Epithelial cell of esophagus (primary cell): ENCODE measurements around the gene UBE2C.

Experiments
- DNase-seq: peaks from one replicate; pipeline ENCODE4 v3.0.0; 2010; ENCODE audit warnings: low read depth
- H3K4me3 ChIP-seq: 2 replicates; pipeline ENCODE4 v1.5.1; 2011; ENCODE audit warnings: mild to moderate bottlenecking, low read length, control low read depth
- TF ChIP-seq, protein P1 (sequence below): IDR thresholded peaks from 2 replicates; pipeline ENCODE4 v1.5.1; 2011; ENCODE audit warnings: low read depth, mild to moderate bottlenecking, low read length, control low read depth, inconsistent platforms; ENCODE audit not compliant: insufficient read depth; ENCODE audit errors: missing control alignments

Gene UBE2C

GRCh38 chr20:45816951-45817350 is 4.5 kb downstream of the UBE2C start:
- DNase-seq: no peak
- H3K4me3 ChIP-seq: no peak overlapping the region
- TF ChIP-seq, protein P1, sequence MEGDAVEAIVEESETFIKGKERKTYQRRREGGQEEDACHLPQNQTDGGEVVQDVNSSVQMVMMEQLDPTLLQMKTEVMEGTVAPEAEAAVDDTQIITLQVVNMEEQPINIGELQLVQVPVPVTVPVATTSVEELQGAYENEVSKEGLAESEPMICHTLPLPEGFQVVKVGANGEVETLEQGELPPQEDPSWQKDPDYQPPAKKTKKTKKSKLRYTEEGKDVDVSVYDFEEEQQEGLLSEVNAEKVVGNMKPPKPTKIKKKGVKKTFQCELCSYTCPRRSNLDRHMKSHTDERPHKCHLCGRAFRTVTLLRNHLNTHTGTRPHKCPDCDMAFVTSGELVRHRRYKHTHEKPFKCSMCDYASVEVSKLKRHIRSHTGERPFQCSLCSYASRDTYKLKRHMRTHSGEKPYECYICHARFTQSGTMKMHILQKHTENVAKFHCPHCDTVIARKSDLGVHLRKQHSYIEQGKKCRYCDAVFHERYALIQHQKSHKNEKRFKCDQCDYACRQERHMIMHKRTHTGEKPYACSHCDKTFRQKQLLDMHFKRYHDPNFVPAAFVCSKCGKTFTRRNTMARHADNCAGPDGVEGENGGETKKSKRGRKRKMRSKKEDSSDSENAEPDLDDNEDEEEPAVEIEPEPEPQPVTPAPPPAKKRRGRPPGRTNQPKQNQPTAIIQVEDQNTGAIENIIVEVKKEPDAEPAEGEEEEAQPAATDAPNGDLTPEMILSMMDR: no peak

DNA sequence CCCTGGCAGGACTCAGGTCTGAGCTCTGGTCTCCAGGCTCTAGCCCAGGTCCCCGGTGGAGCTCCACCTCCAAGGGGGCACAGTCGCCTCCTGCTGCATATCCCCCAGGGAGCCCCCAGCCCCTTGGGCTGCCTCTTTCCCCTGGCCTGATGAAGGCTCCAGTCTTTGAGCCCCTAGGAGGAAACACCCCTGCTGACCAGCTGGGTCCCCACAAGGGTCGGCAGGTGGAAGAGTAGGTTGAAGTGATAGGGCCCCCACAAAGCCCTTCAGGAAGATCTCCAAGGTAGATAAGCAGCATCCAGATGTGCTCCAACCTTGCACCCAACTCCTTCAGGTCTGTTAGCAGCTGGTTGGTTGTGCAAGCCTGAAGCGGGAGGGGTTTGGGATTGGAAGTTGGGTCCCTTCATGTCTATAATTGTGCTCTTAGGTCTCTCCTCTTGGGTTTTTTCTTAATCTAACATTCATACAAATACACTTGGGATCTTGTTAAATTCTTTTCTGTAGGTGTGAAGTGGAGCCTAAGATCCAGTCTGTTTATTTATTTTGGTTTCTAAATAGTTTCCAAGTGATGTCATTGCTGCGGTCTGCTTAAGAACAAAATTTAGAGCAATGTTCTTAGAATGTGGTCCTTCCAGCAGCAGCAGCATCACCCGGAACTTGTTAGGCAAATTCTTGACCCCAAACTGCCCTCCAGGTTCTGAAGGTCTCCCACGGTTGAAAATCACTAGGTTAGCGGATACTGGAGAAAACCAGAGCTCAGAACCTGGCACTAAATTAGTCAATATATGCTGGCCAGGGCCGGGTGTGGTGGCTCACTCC is 5.1 kb downstream of the UBE2C start:
- TF ChIP-seq, protein P1: no peak

DNA sequence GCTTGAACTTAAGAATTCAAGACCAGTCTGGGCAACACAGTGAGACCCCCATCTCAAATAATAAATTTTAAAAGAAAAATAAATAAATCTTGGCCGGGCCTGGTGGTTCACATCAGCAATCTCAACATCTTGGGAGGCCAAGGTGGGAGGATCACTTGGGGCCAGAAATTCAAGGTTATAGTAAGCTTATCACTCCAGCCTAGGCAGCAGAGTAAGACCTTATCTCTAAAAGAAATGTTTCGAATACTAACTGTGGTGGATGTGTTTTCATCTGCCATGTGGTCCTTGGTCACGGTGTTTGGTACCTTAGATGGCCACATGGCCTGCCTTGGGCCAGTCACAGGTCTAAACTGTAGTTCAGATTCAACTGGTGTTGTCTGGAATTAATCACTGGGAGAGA is 5.8 kb downstream of the UBE2C start:
- no peak overlapping the region for H3K4me3 ChIP-seq
- no peak for DNase-seq
- TF ChIP-seq, protein P1: no peak

More for the DNA sequence above, 5.1 kb downstream of the UBE2C start:
- no peak overlapping the region for H3K4me3 ChIP-seq
- peak; percentile 69 for DNase-seq

GRCh38 chr20:45819466-45819865 is 7.0 kb downstream of the UBE2C start:
- TF ChIP-seq, protein P1: no peak
- no peak for DNase-seq
- no peak overlapping the region for H3K4me3 ChIP-seq

DNA sequence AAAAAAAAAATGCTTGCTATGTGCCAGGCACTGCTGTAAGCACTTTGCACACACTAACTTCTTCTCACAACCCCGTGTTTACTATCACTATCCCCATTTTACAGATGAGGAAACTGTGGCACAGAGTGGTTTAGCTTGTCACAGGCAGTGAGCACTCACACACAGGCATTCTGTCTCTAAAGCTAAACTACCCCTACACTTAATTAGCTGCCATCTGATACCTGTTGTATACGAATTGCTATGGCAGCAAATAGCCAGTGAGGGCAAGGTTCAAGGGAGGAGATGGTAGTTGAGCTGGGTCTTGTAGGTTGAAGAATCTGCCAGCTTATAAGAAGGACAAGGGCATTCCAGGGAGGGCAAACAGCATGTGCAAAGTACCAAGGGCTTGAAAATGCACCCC is 9.5 kb downstream of the UBE2C start:
- TF ChIP-seq, protein P1: no peak
- H3K4me3 ChIP-seq: no peak overlapping the region
- DNase-seq: no peak

- no peak overlapping the region for H3K4me3 ChIP-seq
- TF ChIP-seq, protein P1: no peak
- DNase-seq: peak; percentile 72
Measured at GRCh38 chr20:45822857-45823256, 10.4 kb downstream of the UBE2C start.
